Activated CD4-positive, CD25-positive, alpha-beta regulatory T cell treated with anti-CD3 and anti-CD28 coated beads, Interleukin-2, amount 50 U/mL, for 72 hours (primary cell): ENCODE results near the gene PRKG1.
A peak's percentile ranks its signal among the peaks of the same experiment; 100 is the strongest.
"Not testable (repeated sequence)": the region's sequence is repeated elsewhere in the genome, so short reads cannot be mapped to it uniquely, and the experiment has no call there.

Source experiments
- DNase-seq: peaks from one replicate; pipeline ENCODE4 v3.0.0; 2021

Gene PRKG1

GRCh38 chr10:51683031-51683691 is 608.9 kb downstream of the PRKG1 start:
- no peak for DNase-seq

GRCh38 chr10:51685768-51686167 is 611.5 kb downstream of the PRKG1 start:
- DNase-seq: no peak

GRCh38 chr10:51687296-51687695 is 613.0 kb downstream of the PRKG1 start:
- DNase-seq: no peak

- not testable (repeated sequence) for DNase-seq
These were observed 614.5 kb downstream of the PRKG1 start for GRCh38 chr10:51688826-51689225.

GRCh38 chr10:51689536-51689935 is 615.2 kb downstream of the PRKG1 start:
- DNase-seq: no peak

- no peak for DNase-seq
These were observed 616.8 kb downstream of the PRKG1 start for GRCh38 chr10:51691135-51691534.

GRCh38 chr10:51694086-51694768 is 619.9 kb downstream of the PRKG1 start:
- no peak for DNase-seq

GRCh38 chr10:51696251-51696650 is 622.0 kb downstream of the PRKG1 start:
- no peak for DNase-seq

- DNase-seq: no peak
These were observed 624.3 kb downstream of the PRKG1 start for GRCh38 chr10:51698473-51699063.

GRCh38 chr10:51699145-51699474 is 624.8 kb downstream of the PRKG1 start:
- DNase-seq: no peak

GRCh38 chr10:51699475-51700227 is 625.4 kb downstream of the PRKG1 start, which contains the start of gene CSTF2T:
TSS of gene CSTF2T (minus strand) at chr10:51699595. CDS start at chr10:51699549, 46 bp downstream.
- peak; percentile 87 for DNase-seq

GRCh38 chr10:51700228-51700817 is 626.0 kb downstream of the PRKG1 start:
- no peak for DNase-seq

- no peak for DNase-seq
These were observed 631.5 kb downstream of the PRKG1 start for GRCh38 chr10:51705774-51706173.

- no peak for DNase-seq
These were observed 631.9 kb downstream of the PRKG1 start for GRCh38 chr10:51706225-51706624.

- no peak for DNase-seq
These were observed 633.1 kb downstream of the PRKG1 start for GRCh38 chr10:51707392-51707791.

GRCh38 chr10:51707821-51708424 is 633.6 kb downstream of the PRKG1 start:
- no peak for DNase-seq

GRCh38 chr10:51708609-51709008 is 634.3 kb downstream of the PRKG1 start:
- DNase-seq: no peak

GRCh38 chr10:51709324-51709972 is 635.2 kb downstream of the PRKG1 start:
- DNase-seq: no peak

GRCh38 chr10:51711519-51711891 is 637.2 kb downstream of the PRKG1 start:
- no peak for DNase-seq

GRCh38 chr10:51716981-51717380 is 642.7 kb downstream of the PRKG1 start:
- DNase-seq: no peak

GRCh38 chr10:51718804-51719291 is 644.6 kb downstream of the PRKG1 start:
- DNase-seq: no peak

GRCh38 chr10:51724038-51724437 is 649.8 kb downstream of the PRKG1 start:
- DNase-seq: no peak
